Measurements from ENCODE around the gene CCDC192.
A peak's percentile ranks its signal among the peaks of the same experiment; 100 is the strongest.

CCDC192 gene

GRCh38 chr5:127697894-127698600 lies 5.1 kb upstream of the CCDC192 start:
- no peak for TF ChIP-seq CTCF (IDR thresholded peaks at IDR 0.05; ENCODE audit: control insufficient read depth, insufficient read depth, low read depth, low read length, missing control alignments)
- DNase-seq (ENCODE audit: low read depth): no peak
- no peak overlapping the region for H3K4me3 ChIP-seq (ENCODE audit: control insufficient read depth, low read depth, low read length)

- H3K4me3 ChIP-seq (ENCODE audit: control insufficient read depth, low read depth, low read length): no peak overlapping the region
- no peak for DNase-seq (ENCODE audit: low read depth)
- no peak for TF ChIP-seq CTCF (IDR thresholded peaks at IDR 0.05; ENCODE audit: control insufficient read depth, insufficient read depth, low read depth, low read length, missing control alignments)
Measured at GRCh38 chr5:127699416-127699815, 3.8 kb upstream of the CCDC192 start.

GRCh38 chr5:127700237-127700766 lies 2.9 kb upstream of the CCDC192 start:
- no peak overlapping the region for H3K4me3 ChIP-seq (ENCODE audit: control insufficient read depth, low read depth, low read length)
- DNase-seq (ENCODE audit: low read depth): no peak
- no peak for TF ChIP-seq CTCF (IDR thresholded peaks at IDR 0.05; ENCODE audit: control insufficient read depth, insufficient read depth, low read depth, low read length, missing control alignments)

- no peak for DNase-seq (ENCODE audit: low read depth)
- H3K4me3 ChIP-seq (ENCODE audit: control insufficient read depth, low read depth, low read length): no peak overlapping the region
- no peak for TF ChIP-seq CTCF (IDR thresholded peaks at IDR 0.05; ENCODE audit: control insufficient read depth, insufficient read depth, low read depth, low read length, missing control alignments)
Measured at GRCh38 chr5:127702434-127702833, 757 bp upstream of the CCDC192 start.

GRCh38 chr5:127705120-127705892 lies 2.1 kb downstream of the CCDC192 start:
- H3K4me3 ChIP-seq (ENCODE audit: control insufficient read depth, low read depth, low read length): no peak overlapping the region
- peak; percentile 68 for DNase-seq (ENCODE audit: low read depth)
- TF ChIP-seq CTCF (IDR thresholded peaks at IDR 0.05; ENCODE audit: control insufficient read depth, insufficient read depth, low read depth, low read length, missing control alignments): no peak

GRCh38 chr5:127706691-127707090 lies 3.5 kb downstream of the CCDC192 start:
- no peak overlapping the region for H3K4me3 ChIP-seq (ENCODE audit: control insufficient read depth, low read depth, low read length)
- DNase-seq (ENCODE audit: low read depth): no peak
- TF ChIP-seq CTCF (IDR thresholded peaks at IDR 0.05; ENCODE audit: control insufficient read depth, insufficient read depth, low read depth, low read length, missing control alignments): no peak
